ENCODE measurements around the gene RIT1.
A peak's percentile ranks its signal among the peaks of the same experiment; 100 is the strongest.

The RIT1 gene

DNA sequence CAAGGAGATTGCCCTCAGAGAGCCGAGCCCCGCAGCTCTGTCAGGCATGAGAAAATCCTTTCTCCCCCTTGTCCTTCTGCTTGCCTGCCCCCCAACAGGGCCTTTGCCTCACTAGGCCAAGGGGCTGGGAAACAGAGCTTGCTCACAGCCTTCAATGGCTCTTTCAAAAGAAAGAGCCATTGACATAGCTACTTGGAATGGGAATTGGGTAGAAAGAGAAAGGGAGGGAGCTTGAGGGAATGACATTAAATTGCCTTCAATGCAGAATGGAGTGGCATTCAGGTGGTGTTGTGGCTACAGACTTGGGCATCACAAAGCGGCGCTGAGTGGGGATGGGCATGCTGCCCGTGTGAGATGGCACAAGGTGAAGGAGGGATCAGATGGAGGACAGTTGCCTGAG, 38.6 kb downstream of the RIT1 start:
- peaks cover 4% of the 10 kb centered on the region for H3K36me3 Mint-ChIP-seq (ENCODE audit: low read depth)
- no peak overlapping the region for H3K4me3 Mint-ChIP-seq
- peaks cover 1% of the 10 kb centered on the region for H3K4me1 Mint-ChIP-seq (ENCODE audit: low read depth)
- no peaks in the 10 kb centered on the region for H3K27me3 Mint-ChIP-seq (ENCODE audit: low read depth)
- no peak for DNase-seq (ENCODE audit: low spot score)
- no peaks in the 10 kb centered on the region for H3K9me3 Mint-ChIP-seq
- no peak overlapping the region for H3K27ac Mint-ChIP-seq

DNA sequence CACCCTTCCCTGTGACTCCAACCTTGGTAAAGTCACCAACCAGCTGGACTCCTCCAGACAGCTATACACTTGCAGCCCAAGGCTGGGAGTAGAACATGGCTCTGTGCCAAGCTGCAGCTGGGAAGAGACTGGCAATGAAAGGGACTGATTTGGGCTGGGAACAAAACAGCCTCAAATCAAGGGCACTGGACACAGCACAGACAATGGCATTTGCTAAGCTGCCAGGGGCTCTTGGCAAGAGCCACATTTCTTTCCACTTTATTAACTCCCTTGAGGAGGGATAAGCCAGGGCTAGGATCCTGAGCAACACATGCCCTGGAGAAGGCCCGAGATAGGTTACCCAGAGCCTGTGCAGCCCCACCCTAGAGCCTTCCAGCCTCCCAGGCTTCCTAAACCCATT, 39.8 kb downstream of the RIT1 start:
- Mint-ChIP-seq H3K9me3 (no peaks in the 10 kb centered on the region), H3K4me1 (ENCODE audit: low read depth) (peaks cover 1% of the 10 kb centered on the region), H3K4me3 (no peak overlapping the region), H3K27ac (no peak overlapping the region), H3K36me3 (ENCODE audit: low read depth) (peaks cover 2% of the 10 kb centered on the region), H3K27me3 (ENCODE audit: low read depth) (no peaks in the 10 kb centered on the region)
- DNase-seq (ENCODE audit: low spot score), result no peak

DNA sequence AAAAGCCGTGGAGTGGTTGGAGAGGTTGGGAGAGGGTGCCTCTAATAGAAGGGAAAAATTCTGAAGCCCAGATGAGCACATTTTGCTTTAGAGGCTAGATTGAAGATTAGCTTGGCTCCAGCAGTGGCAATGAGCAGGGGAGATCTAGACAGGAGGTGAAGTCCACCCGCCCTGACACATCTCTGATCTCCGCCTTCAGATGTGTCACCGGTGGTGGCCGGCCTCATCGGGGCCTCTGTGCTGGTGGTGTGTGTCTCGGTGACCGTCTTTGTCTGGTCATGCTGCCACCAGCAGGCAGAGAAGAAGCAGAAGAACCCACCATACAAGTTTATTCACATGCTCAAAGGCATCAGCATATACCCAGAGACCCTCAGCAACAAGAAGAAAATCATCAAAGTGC, 43.4 kb downstream of the RIT1 start:
- peaks cover 1% of the 10 kb centered on the region for H3K4me1 Mint-ChIP-seq (ENCODE audit: low read depth)
- no peaks in the 10 kb centered on the region for H3K36me3 Mint-ChIP-seq (ENCODE audit: low read depth)
- H3K4me3 Mint-ChIP-seq, result no peak overlapping the region
- H3K27me3 Mint-ChIP-seq (ENCODE audit: low read depth), result no peaks in the 10 kb centered on the region
- DNase-seq (ENCODE audit: low spot score), result no peak
- H3K27ac Mint-ChIP-seq, result no peak overlapping the region
- no peaks in the 10 kb centered on the region for H3K9me3 Mint-ChIP-seq

- Mint-ChIP-seq H3K27ac (no peak overlapping the region), H3K27me3 (ENCODE audit: low read depth) (no peaks in the 10 kb centered on the region), H3K9me3 (no peaks in the 10 kb centered on the region), H3K4me1 (ENCODE audit: low read depth) (peaks cover 18% of the 10 kb centered on the region), H3K4me3 (no peak overlapping the region), H3K36me3 (ENCODE audit: low read depth) (peaks cover 2% of the 10 kb centered on the region)
- DNase-seq (ENCODE audit: low spot score), result no peak
These were observed 46.8 kb downstream of the RIT1 start for GRCh38 chr1:155864393-155864792.

- H3K4me3 Mint-ChIP-seq, result no peak overlapping the region
- H3K4me1 Mint-ChIP-seq (ENCODE audit: low read depth), result peaks cover 39% of the 10 kb centered on the region
- H3K36me3 Mint-ChIP-seq (ENCODE audit: low read depth), result peaks cover 4% of the 10 kb centered on the region
- no peak overlapping the region for H3K27ac Mint-ChIP-seq
- H3K9me3 Mint-ChIP-seq, result no peaks in the 10 kb centered on the region
- no peaks in the 10 kb centered on the region for H3K27me3 Mint-ChIP-seq (ENCODE audit: low read depth)
- DNase-seq (ENCODE audit: low spot score), result no peak
These were observed 49.3 kb downstream of the RIT1 start for GRCh38 chr1:155861896-155862295.

GRCh38 chr1:155860970-155861510, 50.1 kb downstream of the RIT1 start:
- DNase-seq (ENCODE audit: low spot score), result no peak
- Mint-ChIP-seq H3K36me3 (ENCODE audit: low read depth) (peaks cover 4% of the 10 kb centered on the region), H3K9me3 (no peaks in the 10 kb centered on the region), H3K4me3 (peak overlapping the region; percentile 94), H3K4me1 (ENCODE audit: low read depth) (peaks cover 44% of the 10 kb centered on the region), H3K27ac (peak overlapping the region; percentile 92), H3K27me3 (ENCODE audit: low read depth) (no peaks in the 10 kb centered on the region)

DNA sequence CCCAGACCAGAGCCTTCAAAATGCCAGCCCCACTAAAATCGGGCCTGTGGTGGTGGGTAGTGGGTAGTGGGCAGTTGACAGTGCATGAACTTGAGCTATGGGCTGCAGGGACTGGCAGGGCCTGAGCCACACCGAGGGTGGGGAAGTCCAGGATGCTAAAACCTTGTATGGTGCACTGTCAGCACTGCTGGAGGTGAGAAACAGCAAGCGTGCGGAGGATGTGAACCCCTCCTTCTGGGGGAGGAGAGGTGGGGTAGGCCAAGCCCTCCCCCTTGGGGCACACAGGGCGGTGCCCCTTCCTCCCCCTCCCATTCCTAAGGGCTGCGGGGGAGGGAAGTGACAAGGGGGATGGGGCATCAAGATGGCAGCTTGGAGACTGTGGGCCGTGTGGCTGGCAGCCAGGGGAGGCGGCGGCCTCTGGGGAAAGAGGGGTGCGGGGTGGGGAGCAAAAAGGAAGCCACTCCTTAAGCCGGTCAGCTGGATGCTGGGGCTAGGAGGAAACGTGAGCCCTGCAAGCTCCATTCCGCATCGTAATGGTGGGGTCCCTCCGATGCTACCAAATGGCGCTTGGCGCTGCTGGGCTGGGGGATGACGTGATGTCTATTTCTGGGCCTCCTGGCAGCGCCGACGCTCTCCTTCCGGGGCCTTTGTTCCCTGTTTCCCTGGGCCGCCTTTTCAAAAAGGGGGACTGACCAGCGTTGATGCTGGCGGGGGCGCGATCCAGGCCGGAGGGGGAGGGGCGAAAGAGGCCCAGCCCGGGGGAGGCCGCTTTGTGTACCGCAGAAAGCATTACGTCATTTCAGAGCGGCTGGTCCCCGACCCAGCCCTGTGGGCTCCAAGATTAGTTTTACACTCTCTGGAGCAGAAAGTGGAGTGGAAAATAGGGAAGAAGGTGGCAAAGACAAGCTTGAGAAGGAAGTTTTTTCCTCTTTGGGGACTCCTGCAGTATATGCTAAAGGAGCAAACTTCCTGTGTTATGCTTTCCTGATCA, 51.0 kb downstream of the RIT1 start:
- Mint-ChIP-seq H3K9me3 (no peaks in the 10 kb centered on the region), H3K4me3 (peak overlapping the region; percentile 94), H3K4me1 (ENCODE audit: low read depth) (peaks cover 48% of the 10 kb centered on the region), H3K27ac (peak overlapping the region; percentile 92), H3K36me3 (ENCODE audit: low read depth) (peaks cover 7% of the 10 kb centered on the region), H3K27me3 (ENCODE audit: low read depth) (no peaks in the 10 kb centered on the region)
- peak; percentile 66 for DNase-seq (ENCODE audit: low spot score)

DNA sequence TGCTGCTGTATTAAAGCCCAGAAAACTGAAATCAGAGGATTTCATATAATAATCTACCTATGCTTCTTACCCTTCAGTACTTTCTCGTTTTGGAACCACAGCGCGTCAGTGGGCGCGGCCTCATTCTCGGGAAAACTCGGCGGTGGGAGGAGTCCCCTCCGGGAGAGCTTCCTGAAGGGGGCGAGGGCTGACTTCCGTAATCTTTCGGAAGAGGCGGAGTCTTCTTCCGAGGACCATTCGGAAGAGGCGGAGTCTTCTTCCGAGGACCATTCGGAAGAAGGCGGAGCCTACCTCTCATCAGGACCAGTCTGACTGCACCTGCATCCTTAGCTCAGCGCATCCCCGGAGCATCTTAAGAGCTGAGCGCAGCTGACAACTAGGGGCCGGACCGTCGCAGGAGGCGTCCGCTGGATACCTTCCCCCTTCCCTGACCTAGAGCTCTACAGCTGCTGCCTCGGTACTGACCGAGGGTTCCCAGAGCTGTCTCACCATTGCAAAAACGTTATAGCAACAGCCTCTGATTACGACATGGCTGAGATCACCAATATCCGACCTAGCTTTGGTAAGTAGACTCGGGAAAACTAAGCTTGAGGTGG, 51.8 kb downstream of the RIT1 start, which contains the start of gene SYT11:
TSS of gene SYT11 (plus strand) at position 334 of the 596 bp plus-strand sequence. CDS start at position 529, 195 bp downstream.
- H3K27ac Mint-ChIP-seq, result peak within 1 kb of the TSS; percentile 92
- H3K4me1 Mint-ChIP-seq (ENCODE audit: low read depth), result peaks cover 49% of the 10 kb centered on the region
- peak; percentile 93 for DNase-seq (ENCODE audit: low spot score)
- peaks cover 12% of the 10 kb centered on the region for H3K36me3 Mint-ChIP-seq (ENCODE audit: low read depth)
- peak within 1 kb of the TSS; percentile 94 for H3K4me3 Mint-ChIP-seq
- H3K27me3 Mint-ChIP-seq (ENCODE audit: low read depth), result no peaks in the 10 kb centered on the region
- H3K9me3 Mint-ChIP-seq, result no peaks in the 10 kb centered on the region

- DNase-seq (ENCODE audit: low spot score), result peak; percentile 27
- H3K27ac Mint-ChIP-seq, result peak overlapping the region; percentile 92
- H3K27me3 Mint-ChIP-seq (ENCODE audit: low read depth), result no peaks in the 10 kb centered on the region
- H3K4me1 Mint-ChIP-seq (ENCODE audit: low read depth), result peaks cover 49% of the 10 kb centered on the region
- peaks cover 12% of the 10 kb centered on the region for H3K36me3 Mint-ChIP-seq (ENCODE audit: low read depth)
- H3K4me3 Mint-ChIP-seq, result peak overlapping the region; percentile 94
- no peaks in the 10 kb centered on the region for H3K9me3 Mint-ChIP-seq
These were observed 52.3 kb downstream of the RIT1 start for GRCh38 chr1:155858800-155859233.

- Mint-ChIP-seq H3K27me3 (ENCODE audit: low read depth) (no peaks in the 10 kb centered on the region), H3K9me3 (no peaks in the 10 kb centered on the region), H3K4me3 (peak within 1 kb of the TSS; percentile 98), H3K4me1 (ENCODE audit: low read depth) (peaks cover 52% of the 10 kb centered on the region), H3K36me3 (ENCODE audit: low read depth) (peaks cover 21% of the 10 kb centered on the region), H3K27ac (peak within 1 kb of the TSS; percentile 97)
- peak; percentile 90 for DNase-seq (ENCODE audit: low spot score)
These were observed 53.9 kb downstream of the RIT1 start, which contains the start of gene GON4L for GRCh38 chr1:155856975-155857930. Gene GON4L (minus strand): TSS chr1:155857214. CDS start chr1:155853780, 3,434 bp downstream.

- peak overlapping the region; percentile 97 for H3K27ac Mint-ChIP-seq
- peak overlapping the region; percentile 98 for H3K4me3 Mint-ChIP-seq
- H3K36me3 Mint-ChIP-seq (ENCODE audit: low read depth), result peaks cover 25% of the 10 kb centered on the region
- no peaks in the 10 kb centered on the region for H3K27me3 Mint-ChIP-seq (ENCODE audit: low read depth)
- no peaks in the 10 kb centered on the region for H3K9me3 Mint-ChIP-seq
- DNase-seq (ENCODE audit: low spot score), result no peak
- H3K4me1 Mint-ChIP-seq (ENCODE audit: low read depth), result peaks cover 52% of the 10 kb centered on the region
These were observed 54.7 kb downstream of the RIT1 start for GRCh38 chr1:155856257-155856974.

DNA sequence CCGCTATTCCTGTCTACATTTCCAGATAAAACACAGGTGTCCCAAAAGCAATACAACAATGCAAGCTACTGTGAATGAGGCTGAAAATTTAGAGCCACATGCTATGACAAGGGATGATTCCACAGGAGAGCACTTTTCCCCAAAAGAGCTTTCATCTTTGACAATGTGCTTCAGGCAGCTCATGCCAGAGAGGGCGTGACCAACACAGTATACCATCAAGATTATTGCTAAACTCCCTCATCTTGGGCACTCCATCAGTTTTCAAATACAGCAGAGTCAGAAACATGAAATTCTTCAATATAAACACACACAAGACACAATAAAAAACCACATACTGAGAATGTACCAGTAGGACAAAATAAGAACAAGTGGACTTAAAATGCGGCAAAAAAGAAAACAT, 60.8 kb downstream of the RIT1 start:
- no peak for DNase-seq (ENCODE audit: low spot score)
- Mint-ChIP-seq H3K4me3 (peak overlapping the region; percentile 5), H3K36me3 (ENCODE audit: low read depth) (peaks cover 52% of the 10 kb centered on the region), H3K9me3 (no peaks in the 10 kb centered on the region), H3K4me1 (ENCODE audit: low read depth) (peaks cover 31% of the 10 kb centered on the region), H3K27me3 (ENCODE audit: low read depth) (no peaks in the 10 kb centered on the region), H3K27ac (peak overlapping the region; percentile 10)
